ENCODE data around the gene UBL4B. TPM values are rescaled to one million over a fixed set of nuclear protein-coding genes. Genes with fewer than 3 reads are reported as not detected.

Gene UBL4B
- total RNA-seq, 1 experiment from 2014 or later: not detected

GRCh38 chr1:110148961-110149360 is 36.7 kb downstream of the UBL4B start:
- Histone ChIP-seq H3K27ac (no peak overlapping the region), H3K36me3 (no peaks in the 10 kb centered on the region), H3K9me3 (replicated peaks) (no peaks in the 10 kb centered on the region), H3K27me3 (no peaks in the 10 kb centered on the region), H3K4me1 (no peaks in the 10 kb centered on the region), H3K4me3 (no peak overlapping the region)
- no peak for DNase-seq

GRCh38 chr1:110150330-110151174 is 38.3 kb downstream of the UBL4B start, which contains the start of gene SLC6A17:
Gene SLC6A17, plus strand, starts transcription at chr1:110150494. Its CDS starts 16,436 bp downstream, at chr1:110166930.
- H3K27me3 ChIP-seq: no peaks in the 10 kb centered on the region
- H3K4me1 ChIP-seq: no peaks in the 10 kb centered on the region
- H3K36me3 ChIP-seq: no peaks in the 10 kb centered on the region
- DNase-seq: no peak
- H3K9me3 ChIP-seq (replicated peaks): no peaks in the 10 kb centered on the region
- H3K27ac ChIP-seq: no peak within 1 kb of the TSS
- H3K4me3 ChIP-seq: no peak within 1 kb of the TSS

GRCh38 chr1:110151175-110151669 is 39.0 kb downstream of the UBL4B start:
- Histone ChIP-seq H3K36me3 (no peaks in the 10 kb centered on the region), H3K4me1 (no peaks in the 10 kb centered on the region), H3K4me3 (no peak overlapping the region), H3K27me3 (no peaks in the 10 kb centered on the region), H3K9me3 (replicated peaks) (no peaks in the 10 kb centered on the region), H3K27ac (no peak overlapping the region)
- DNase-seq: no peak

- no peaks in the 10 kb centered on the region for H3K36me3 ChIP-seq
- H3K4me3 ChIP-seq: no peak overlapping the region
- H3K27me3 ChIP-seq: no peaks in the 10 kb centered on the region
- no peaks in the 10 kb centered on the region for H3K9me3 ChIP-seq (replicated peaks)
- no peak overlapping the region for H3K27ac ChIP-seq
- DNase-seq: peak in 1 of 2 experiments; percentile 13
- H3K4me1 ChIP-seq: no peaks in the 10 kb centered on the region
Observed at GRCh38 chr1:110152133-110152785, 40.0 kb downstream of the UBL4B start.

- no peaks in the 10 kb centered on the region for H3K9me3 ChIP-seq (replicated peaks)
- H3K4me3 ChIP-seq: no peak overlapping the region
- H3K4me1 ChIP-seq: no peaks in the 10 kb centered on the region
- H3K27ac ChIP-seq: no peak overlapping the region
- H3K27me3 ChIP-seq: no peaks in the 10 kb centered on the region
- no peak for DNase-seq
- no peaks in the 10 kb centered on the region for H3K36me3 ChIP-seq
Observed at GRCh38 chr1:110153407-110153950, 41.2 kb downstream of the UBL4B start.

GRCh38 chr1:110155878-110156522 is 43.8 kb downstream of the UBL4B start:
- Histone ChIP-seq H3K4me1 (no peaks in the 10 kb centered on the region), H3K27me3 (no peaks in the 10 kb centered on the region)
- DNase-seq: peak; percentile 58 to 68

GRCh38 chr1:110158261-110158660 is 46.0 kb downstream of the UBL4B start:
- H3K27me3 ChIP-seq: no peaks in the 10 kb centered on the region
- no peak overlapping the region for H3K4me3 ChIP-seq
- H3K36me3 ChIP-seq: no peaks in the 10 kb centered on the region
- H3K9me3 ChIP-seq (replicated peaks): no peaks in the 10 kb centered on the region; the same call in 1 of the 2 replicates
- H3K27ac ChIP-seq: no peak overlapping the region
- no peaks in the 10 kb centered on the region for H3K4me1 ChIP-seq
- DNase-seq: no peak

More at GRCh38 chr1:110155878-110156522, 43.8 kb downstream of the UBL4B start:
- Histone ChIP-seq H3K27ac (no peak overlapping the region), H3K9me3 (replicated peaks) (no peaks in the 10 kb centered on the region; the same call in 1 of the 2 replicates), H3K36me3 (no peaks in the 10 kb centered on the region), H3K4me3 (no peak overlapping the region)

GRCh38 chr1:110159168-110159567 is 46.9 kb downstream of the UBL4B start:
- no peaks in the 10 kb centered on the region; the same call in 1 of the 2 replicates for H3K9me3 ChIP-seq (replicated peaks)
- no peaks in the 10 kb centered on the region for H3K4me1 ChIP-seq
- no peak overlapping the region for H3K27ac ChIP-seq
- H3K4me3 ChIP-seq: no peak overlapping the region
- no peaks in the 10 kb centered on the region for H3K36me3 ChIP-seq
- no peak for DNase-seq
- no peaks in the 10 kb centered on the region for H3K27me3 ChIP-seq

GRCh38 chr1:110160538-110161100 is 48.4 kb downstream of the UBL4B start:
- no peak overlapping the region for H3K27ac ChIP-seq
- H3K4me3 ChIP-seq: no peak overlapping the region
- H3K27me3 ChIP-seq: no peaks in the 10 kb centered on the region; the same call in 1 of the 2 replicates
- no peaks in the 10 kb centered on the region for H3K36me3 ChIP-seq
- DNase-seq: no peak
- H3K4me1 ChIP-seq: no peaks in the 10 kb centered on the region
- no peaks in the 10 kb centered on the region; the same call in 1 of the 2 replicates for H3K9me3 ChIP-seq (replicated peaks)

GRCh38 chr1:110161165-110161564 is 48.9 kb downstream of the UBL4B start:
- Histone ChIP-seq H3K27me3 (no peaks in the 10 kb centered on the region; the same call in 1 of the 2 replicates), H3K9me3 (replicated peaks) (no peaks in the 10 kb centered on the region; the same call in 1 of the 2 replicates), H3K27ac (no peak overlapping the region), H3K36me3 (no peaks in the 10 kb centered on the region), H3K4me1 (no peaks in the 10 kb centered on the region), H3K4me3 (no peak overlapping the region)
- no peak for DNase-seq

- DNase-seq: no peak
- H3K27me3 ChIP-seq: peaks cover 4% of the 10 kb centered on the region; the same call in 1 of the 2 replicates
- H3K27ac ChIP-seq: no peak overlapping the region
- H3K4me1 ChIP-seq: no peaks in the 10 kb centered on the region
- no peaks in the 10 kb centered on the region for H3K36me3 ChIP-seq
- no peaks in the 10 kb centered on the region; the same call in 1 of the 2 replicates for H3K9me3 ChIP-seq (replicated peaks)
- no peak overlapping the region for H3K4me3 ChIP-seq
Observed at GRCh38 chr1:110161849-110162248, 49.6 kb downstream of the UBL4B start.

Measured in SJCRH30 (cell line).